GM23338 (cell line): ENCODE measurements around the gene HDAC5.

ENCODE experiments used
- CREB1 ChIP-seq: fragments of 250-450 bp; sonication (Bioruptor Pico); IDR thresholded peaks from 2 replicates; pipeline ENCODE4 v1.5.0; 2020; ENCODE audit warnings: low read depth, mild to moderate bottlenecking, moderate library complexity
- CTCF ChIP-seq, 2 experiments: fragments of 200-600 bp in 1 of 2; sonication (generic) in 1 of 2; conservative IDR thresholded peaks; 2 replicates each; pipeline versions ENCODE4 v1.5.1 to v1.6.1; 2016 to 2017; ENCODE audit warnings: antibody characterized with exemption in 2 of 2, low read depth in 2 of 2, mild to moderate bottlenecking in 2 of 2, moderate library complexity in 1 of 2
- EZH2 ChIP-seq: fragments of 200-600 bp; sonication (generic); IDR thresholded peaks from one replicate; pipeline ENCODE4 v1.8.0; 2017; ENCODE audit warnings: antibody characterized with exemption, mild to moderate bottlenecking, low read depth; ENCODE audit not compliant: unreplicated experiment
- EZH2phosphoT487 ChIP-seq: fragments of 200-600 bp; sonication (generic); IDR thresholded peaks from one replicate; pipeline ENCODE4 v1.8.1; 2018; ENCODE audit warnings: antibody characterized with exemption; ENCODE audit not compliant: unreplicated experiment
- POLR2AphosphoS5 ChIP-seq: IDR thresholded peaks from 2 replicates; pipeline ENCODE4 v1.6.1; 2016; ENCODE audit warnings: antibody characterized with exemption, low read depth
- ZNF331 ChIP-seq: fragments of 250-450 bp; sonication (Bioruptor Pico); IDR thresholded peaks from 2 replicates; pipeline ENCODE4 v1.5.0; 2020; ENCODE audit warnings: low read depth, mild to moderate bottlenecking, moderate library complexity

GRCh38 chr17:44113868-44114840 lies 9.3 kb downstream of the HDAC5 start:
- TF ChIP-seq EZH2 = no peak
- no peak for TF ChIP-seq CREB1 (CRISPR knock-in tag)
- TF ChIP-seq CTCF (conservative IDR thresholded peaks at IDR 0.05; ENCODE audit: low read depth in 2 of 2) = no peak
- no peak for TF ChIP-seq EZH2phosphoT487
- no peak for TF ChIP-seq POLR2AphosphoS5
- TF ChIP-seq ZNF331 (CRISPR knock-in tag) = no peak
